Endothelial cell of umbilical vein (primary cell): Measurements from ENCODE around the gene TAS1R3.

Source experiments
- EZH2 ChIP-seq: IDR thresholded peaks from 2 replicates; pipeline ENCODE4 v1.6.1; 2012; ENCODE audit warnings: borderline replicate concordance, low read depth, mild to moderate bottlenecking, moderate library complexity, low read length, inconsistent platforms; ENCODE audit not compliant: severe bottlenecking
- MAX ChIP-seq: IDR thresholded peaks from 2 replicates; pipeline ENCODE4 v1.6.1; 2011; ENCODE audit not compliant: insufficient read depth, insufficient read length
- MYC ChIP-seq: IDR thresholded peaks from one replicate; pipeline ENCODE4 v1.6.1; 2011; ENCODE audit warnings: mild to moderate bottlenecking, low read depth, low read length
- POLR2A ChIP-seq: IDR thresholded peaks from 2 replicates; pipeline ENCODE4 v1.6.1; 2012; ENCODE audit warnings: low read depth, mild to moderate bottlenecking, control low read depth, low read length
- POLR2AphosphoS5 ChIP-seq: IDR thresholded peaks from 2 replicates; pipeline ENCODE4 v1.6.1; 2012; ENCODE audit warnings: low read depth, mild to moderate bottlenecking, control low read depth, low read length, moderate library complexity; ENCODE audit not compliant: insufficient read depth
- TF ChIP-seq, protein P1 (sequence below), 2 donors: IDR thresholded peaks; 1 replicate in 1 of 2; 2 replicates in 1 of 2; pipeline ENCODE4 v1.5.1; 2011; ENCODE audit warnings: low read length in 2 of 2, mild to moderate bottlenecking in 2 of 2, moderate library complexity in 2 of 2, control low read depth in 1 of 2, inconsistent platforms in 1 of 2, low read depth in 1 of 2; ENCODE audit not compliant: insufficient read depth in 1 of 2; ENCODE audit errors: extremely low read depth in 1 of 2

GRCh38 chr1:1380860-1381259, 49.8 kb downstream of the TAS1R3 start:
- TF ChIP-seq POLR2A: no peak
- TF ChIP-seq, protein P1, sequence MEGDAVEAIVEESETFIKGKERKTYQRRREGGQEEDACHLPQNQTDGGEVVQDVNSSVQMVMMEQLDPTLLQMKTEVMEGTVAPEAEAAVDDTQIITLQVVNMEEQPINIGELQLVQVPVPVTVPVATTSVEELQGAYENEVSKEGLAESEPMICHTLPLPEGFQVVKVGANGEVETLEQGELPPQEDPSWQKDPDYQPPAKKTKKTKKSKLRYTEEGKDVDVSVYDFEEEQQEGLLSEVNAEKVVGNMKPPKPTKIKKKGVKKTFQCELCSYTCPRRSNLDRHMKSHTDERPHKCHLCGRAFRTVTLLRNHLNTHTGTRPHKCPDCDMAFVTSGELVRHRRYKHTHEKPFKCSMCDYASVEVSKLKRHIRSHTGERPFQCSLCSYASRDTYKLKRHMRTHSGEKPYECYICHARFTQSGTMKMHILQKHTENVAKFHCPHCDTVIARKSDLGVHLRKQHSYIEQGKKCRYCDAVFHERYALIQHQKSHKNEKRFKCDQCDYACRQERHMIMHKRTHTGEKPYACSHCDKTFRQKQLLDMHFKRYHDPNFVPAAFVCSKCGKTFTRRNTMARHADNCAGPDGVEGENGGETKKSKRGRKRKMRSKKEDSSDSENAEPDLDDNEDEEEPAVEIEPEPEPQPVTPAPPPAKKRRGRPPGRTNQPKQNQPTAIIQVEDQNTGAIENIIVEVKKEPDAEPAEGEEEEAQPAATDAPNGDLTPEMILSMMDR (IDR thresholded peaks at IDR 0.05; ENCODE audit: extremely low read depth in 1 of 2, insufficient read depth in 1 of 2, low read depth in 1 of 2, low read length in 2 of 2): no peak
- TF ChIP-seq EZH2: no peak
- TF ChIP-seq MAX: no peak
- TF ChIP-seq POLR2AphosphoS5: no peak
- no peak for TF ChIP-seq MYC
